ENCODE data around the gene KRR1. TPM values are rescaled to one million over a fixed set of nuclear protein-coding genes. Genes with fewer than 3 reads are reported as not detected.

Gene KRR1
- total RNA-seq, 2 donors from 2014 or later: 60.7 to 75.2 TPM

DNA sequence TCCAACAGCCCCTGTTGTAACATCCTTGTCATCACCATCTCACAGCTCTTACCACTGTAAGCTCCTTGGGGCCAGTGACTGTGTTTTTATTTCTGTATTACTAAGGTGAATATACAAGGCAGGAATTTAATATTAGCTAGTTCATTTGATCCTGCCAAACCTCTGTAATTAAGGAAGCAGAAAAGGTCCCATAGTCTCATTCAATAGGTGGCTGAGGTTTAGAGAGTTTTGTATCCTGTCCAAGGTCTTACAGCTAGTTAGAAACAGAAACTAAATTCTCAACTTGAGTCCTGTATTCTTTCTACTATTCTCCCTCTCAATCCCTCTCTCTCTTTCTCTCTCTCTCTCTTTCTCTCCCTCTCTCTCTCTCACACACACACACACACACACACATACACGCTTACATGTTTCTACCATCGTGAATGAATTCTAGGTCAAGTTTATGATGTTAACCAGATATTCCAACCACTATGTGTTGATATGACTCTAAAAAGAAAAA is 31.4 kb downstream of the KRR1 start:
- H3K27ac ChIP-seq (ENCODE audit: low read depth, low read length): no peak overlapping the region
- Mint-ChIP-seq H3K4me3 (no peak overlapping the region), H3K36me3 (ENCODE audit: low read depth) (no peaks in the 10 kb centered on the region), H3K4me1 (peaks cover 26% of the 10 kb centered on the region), H3K27ac (no peak overlapping the region), H3K9me3 (no peaks in the 10 kb centered on the region), H3K27me3 (ENCODE audit: insufficient read depth) (no peaks in the 10 kb centered on the region)
- peaks cover 11% of the 10 kb centered on the region for H3K4me1 ChIP-seq (ENCODE audit: control insufficient read depth, insufficient read depth, low read length)
- DNase-seq: no peak
- TF ChIP-seq, protein P1, sequence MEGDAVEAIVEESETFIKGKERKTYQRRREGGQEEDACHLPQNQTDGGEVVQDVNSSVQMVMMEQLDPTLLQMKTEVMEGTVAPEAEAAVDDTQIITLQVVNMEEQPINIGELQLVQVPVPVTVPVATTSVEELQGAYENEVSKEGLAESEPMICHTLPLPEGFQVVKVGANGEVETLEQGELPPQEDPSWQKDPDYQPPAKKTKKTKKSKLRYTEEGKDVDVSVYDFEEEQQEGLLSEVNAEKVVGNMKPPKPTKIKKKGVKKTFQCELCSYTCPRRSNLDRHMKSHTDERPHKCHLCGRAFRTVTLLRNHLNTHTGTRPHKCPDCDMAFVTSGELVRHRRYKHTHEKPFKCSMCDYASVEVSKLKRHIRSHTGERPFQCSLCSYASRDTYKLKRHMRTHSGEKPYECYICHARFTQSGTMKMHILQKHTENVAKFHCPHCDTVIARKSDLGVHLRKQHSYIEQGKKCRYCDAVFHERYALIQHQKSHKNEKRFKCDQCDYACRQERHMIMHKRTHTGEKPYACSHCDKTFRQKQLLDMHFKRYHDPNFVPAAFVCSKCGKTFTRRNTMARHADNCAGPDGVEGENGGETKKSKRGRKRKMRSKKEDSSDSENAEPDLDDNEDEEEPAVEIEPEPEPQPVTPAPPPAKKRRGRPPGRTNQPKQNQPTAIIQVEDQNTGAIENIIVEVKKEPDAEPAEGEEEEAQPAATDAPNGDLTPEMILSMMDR (conservative IDR thresholded peaks at IDR 0.05): no peak
- H3K27me3 ChIP-seq (ENCODE audit: control insufficient read depth, insufficient read depth, low read length, poor library complexity, severe bottlenecking): no peaks in the 10 kb centered on the region
- H3K36me3 ChIP-seq (ENCODE audit: control insufficient read depth, insufficient read depth, low read length): no peaks in the 10 kb centered on the region
- H3K9ac ChIP-seq (ENCODE audit: extremely low read depth, low read length, poor library complexity, severe bottlenecking): no peak overlapping the region
- 85% methylated on average over 2 of the region's 2 CpGs; no CpG with 5 or more reads in 1 of the 2 experiments for WGBS, 2 experiments (ENCODE audit: insufficient coverage in 1 of 2, insufficient read length in 1 of 2)
- no peak overlapping the region for H3K4me3 ChIP-seq (ENCODE audit: low read length)
- no peaks in the 10 kb centered on the region for H3K9me3 ChIP-seq (ENCODE audit: control insufficient read depth, low read length)

DNA sequence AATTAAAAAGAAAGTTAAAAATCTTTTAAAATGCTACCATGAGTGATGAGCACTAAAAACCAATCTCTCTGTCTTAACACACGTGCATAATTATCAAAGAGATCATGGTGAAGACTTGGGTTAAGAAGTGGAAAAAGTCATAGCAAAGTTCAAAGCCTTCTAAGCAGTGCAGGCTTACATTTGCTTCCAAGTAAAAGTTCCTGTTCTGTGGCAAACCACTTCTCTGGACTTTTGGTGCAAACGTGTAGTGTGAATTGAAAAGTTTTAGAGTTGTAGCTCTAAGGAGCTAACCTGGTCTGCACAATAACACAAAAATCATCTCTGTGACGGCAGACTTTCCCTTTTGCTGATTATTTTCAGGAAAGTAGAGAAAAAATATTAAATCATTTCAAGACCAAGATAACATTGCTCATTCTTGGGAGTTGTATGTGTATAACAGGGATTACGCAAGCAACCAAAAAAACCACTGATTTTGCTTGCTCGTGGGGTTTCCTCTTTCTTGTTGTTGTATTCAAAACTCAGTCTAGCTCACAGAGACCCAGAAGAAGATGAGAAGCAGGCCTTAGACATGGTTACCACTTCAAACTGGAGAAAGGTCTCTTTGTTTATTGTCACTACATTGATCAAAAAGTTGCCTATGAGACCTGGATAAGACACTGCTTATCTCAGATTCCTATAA is 33.2 kb downstream of the KRR1 start:
- no peak overlapping the region for H3K27ac ChIP-seq (ENCODE audit: low read depth, low read length)
- H3K4me3 ChIP-seq (ENCODE audit: low read length): no peak overlapping the region
- H3K4me1 Mint-ChIP-seq: peaks cover 9% of the 10 kb centered on the region
- no peak overlapping the region for H3K9ac ChIP-seq (ENCODE audit: extremely low read depth, low read length, poor library complexity, severe bottlenecking)
- TF ChIP-seq, protein P1 (conservative IDR thresholded peaks at IDR 0.05): no peak
- H3K27ac Mint-ChIP-seq: no peak overlapping the region
- no peaks in the 10 kb centered on the region for H3K27me3 ChIP-seq (ENCODE audit: control insufficient read depth, insufficient read depth, low read length, poor library complexity, severe bottlenecking)
- H3K9me3 ChIP-seq (ENCODE audit: control insufficient read depth, low read length): no peaks in the 10 kb centered on the region
- 90 to 94% methylated on average over 3 to 5 of the region's 5 CpGs for WGBS, 2 experiments (ENCODE audit: insufficient coverage in 1 of 2, insufficient read length in 1 of 2)
- no peak overlapping the region for H3K4me3 Mint-ChIP-seq
- no peaks in the 10 kb centered on the region for H3K9me3 Mint-ChIP-seq
- H3K36me3 Mint-ChIP-seq (ENCODE audit: low read depth): no peaks in the 10 kb centered on the region
- no peak for DNase-seq
- H3K36me3 ChIP-seq (ENCODE audit: control insufficient read depth, insufficient read depth, low read length): no peaks in the 10 kb centered on the region
- no peaks in the 10 kb centered on the region for H3K4me1 ChIP-seq (ENCODE audit: control insufficient read depth, insufficient read depth, low read length)
- H3K27me3 Mint-ChIP-seq (ENCODE audit: insufficient read depth): no peaks in the 10 kb centered on the region

DNA sequence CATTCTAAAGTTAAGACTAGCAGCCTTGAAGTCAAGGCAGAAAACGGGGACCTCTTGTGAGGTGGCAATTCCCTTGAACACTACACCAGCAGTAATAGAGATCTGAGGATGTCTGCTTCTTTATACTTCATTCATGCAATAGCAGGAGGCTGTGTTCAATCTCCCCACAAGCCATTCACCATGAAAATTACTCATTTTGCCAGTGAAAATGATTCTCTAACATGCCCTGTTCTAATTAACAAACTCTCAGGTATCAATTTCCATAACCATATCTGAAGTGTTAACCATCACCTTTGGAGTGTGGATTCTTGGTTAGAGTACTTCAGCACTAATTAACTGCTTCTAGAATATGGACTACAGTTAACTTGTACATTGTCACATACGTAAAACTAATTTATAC is 34.3 kb downstream of the KRR1 start:
- Histone ChIP-seq H3K27me3 (ENCODE audit: control insufficient read depth, insufficient read depth, low read length, poor library complexity, severe bottlenecking) (no peaks in the 10 kb centered on the region), H3K4me1 (ENCODE audit: control insufficient read depth, insufficient read depth, low read length) (no peaks in the 10 kb centered on the region), H3K9ac (ENCODE audit: extremely low read depth, low read length, poor library complexity, severe bottlenecking) (no peak overlapping the region), H3K27ac (ENCODE audit: low read depth, low read length) (no peak overlapping the region), H3K36me3 (ENCODE audit: control insufficient read depth, insufficient read depth, low read length) (no peaks in the 10 kb centered on the region), H3K4me3 (ENCODE audit: low read length) (no peak overlapping the region), H3K9me3 (ENCODE audit: control insufficient read depth, low read length) (no peaks in the 10 kb centered on the region)
- no peaks in the 10 kb centered on the region for H3K27me3 Mint-ChIP-seq (ENCODE audit: insufficient read depth)
- no peaks in the 10 kb centered on the region for H3K36me3 Mint-ChIP-seq (ENCODE audit: low read depth)
- WGBS, 2 experiments (ENCODE audit: insufficient coverage in 1 of 2, insufficient read length in 1 of 2): 85% methylated on average over 2 of the region's 2 CpGs; no CpG with 5 or more reads in 1 of the 2 experiments
- DNase-seq: no peak
- H3K27ac Mint-ChIP-seq: no peak overlapping the region
- TF ChIP-seq, protein P1 (conservative IDR thresholded peaks at IDR 0.05): no peak
- no peak overlapping the region for H3K4me3 Mint-ChIP-seq
- peaks cover 9% of the 10 kb centered on the region for H3K4me1 Mint-ChIP-seq
- no peaks in the 10 kb centered on the region for H3K9me3 Mint-ChIP-seq

Data from endodermal cell (in vitro differentiated cells).